Hepatocyte (in vitro differentiated cells): Measurements from ENCODE around the gene DDR1. TPM values are rescaled to one million over a fixed set of nuclear protein-coding genes. Genes with fewer than 3 reads are reported as not detected.
A peak's percentile ranks its signal among the peaks of the same experiment; 100 is the strongest.

ENCODE experiments used
- DNase-seq: peaks from one replicate; pipeline ENCODE4 v3.0.0-alpha.2; 2016; ENCODE audit warnings: low spot score
- H2AFZ ChIP-seq: fragments of 200-600 bp; sonication (generic); 2 replicates; pipeline ENCODE4 v1.6.0; 2016; ENCODE audit warnings: antibody characterized with exemption, mild to moderate bottlenecking
- H3K27ac ChIP-seq: fragments of 200-600 bp; sonication (generic); 2 replicates; pipeline ENCODE4 v1.5.1; 2016; ENCODE audit warnings: mild to moderate bottlenecking
- H3K27me3 ChIP-seq: fragments of 200-600 bp; sonication (generic); 2 replicates; pipeline ENCODE4 v1.6.1; 2016
- H3K36me3 ChIP-seq: fragments of 200-600 bp; sonication (generic); replicated peaks from 2 replicates; pipeline ENCODE4 v1.5.1; 2016; ENCODE audit warnings: low read depth; ENCODE audit not compliant: insufficient read depth
- H3K4me1 ChIP-seq: fragments of 200-600 bp; sonication (generic); 2 replicates; pipeline ENCODE4 v1.5.1; 2016; ENCODE audit warnings: mild to moderate bottlenecking, moderate library complexity; ENCODE audit not compliant: insufficient read depth
- H3K4me2 ChIP-seq: fragments of 200-600 bp; sonication (generic); 2 replicates; pipeline ENCODE4 v1.6.0; 2016
- H3K4me3 ChIP-seq: fragments of 200-600 bp; sonication (generic); 2 replicates; pipeline ENCODE4 v1.5.1; 2016; ENCODE audit warnings: mild to moderate bottlenecking
- H3K79me2 ChIP-seq: fragments of 200-600 bp; sonication (generic); 2 replicates; pipeline ENCODE4 v1.6.0; 2017; ENCODE audit warnings: mild to moderate bottlenecking
- H3K9me2 ChIP-seq: fragments of 200-600 bp; sonication (generic); replicated peaks from 2 replicates; pipeline ENCODE4 v1.6.0; 2017; ENCODE audit warnings: mild to moderate bottlenecking; ENCODE audit not compliant: insufficient read depth
- H3K9me3 ChIP-seq: fragments of 200-600 bp; sonication (generic); 2 replicates; pipeline ENCODE4 v1.5.1; 2016; ENCODE audit warnings: low read depth, mild to moderate bottlenecking
- H4K20me1 ChIP-seq: fragments of 200-600 bp; sonication (generic); 2 replicates; pipeline ENCODE4 v1.6.0; 2016; ENCODE audit warnings: mild to moderate bottlenecking; ENCODE audit not compliant: insufficient read depth, poor library complexity, severe bottlenecking
- EZH2 ChIP-seq: fragments of 200-600 bp; sonication (generic); IDR thresholded peaks from 2 replicates; pipeline ENCODE4 v1.6.1; 2016; ENCODE audit warnings: antibody characterized with exemption, mild to moderate bottlenecking, borderline replicate concordance
- EZH2phosphoT487 ChIP-seq: fragments of 200-600 bp; sonication (generic); IDR thresholded peaks from one replicate; pipeline ENCODE4 v1.6.1; 2018; ENCODE audit warnings: antibody characterized with exemption, mild to moderate bottlenecking, low read depth, moderate library complexity; ENCODE audit not compliant: unreplicated experiment, severe bottlenecking
- WGBS: methylation state at CpG from one replicate; pipeline ENCODE4 v1.1.6; 2016; ENCODE audit warnings: low lambda C conversion rate; ENCODE audit errors: missing lambda C conversion rate; 5-methylcytosine and 5-hydroxymethylcytosine counted together
- polyA plus RNA-seq: library from polyadenylated mRNA; unstranded; fragments of >200 nt; fragmentation: Nextera tagmentation; extraction: Ambion mirVana; gene quantifications from 2 replicates; pipeline ENCODE4 v1.2.1, GENCODE V29; 2016
- total RNA-seq: library from RNA; depleted of rRNA; stranded (reverse); fragments of >200 nt; gene quantifications from 2 replicates; pipeline ENCODE4 v1.2.3, GENCODE V29; 2014
- TF ChIP-seq, protein P1 (sequence below): fragments of 200-600 bp; sonication (generic); IDR thresholded peaks from 2 replicates; pipeline ENCODE4 v1.5.1; 2016; ENCODE audit warnings: antibody characterized with exemption, mild to moderate bottlenecking; ENCODE audit not compliant: poor library complexity

The DDR1 gene
- total and polyA plus RNA-seq, 2 experiments from 2014 or later, result 94.4 TPM

DNA sequence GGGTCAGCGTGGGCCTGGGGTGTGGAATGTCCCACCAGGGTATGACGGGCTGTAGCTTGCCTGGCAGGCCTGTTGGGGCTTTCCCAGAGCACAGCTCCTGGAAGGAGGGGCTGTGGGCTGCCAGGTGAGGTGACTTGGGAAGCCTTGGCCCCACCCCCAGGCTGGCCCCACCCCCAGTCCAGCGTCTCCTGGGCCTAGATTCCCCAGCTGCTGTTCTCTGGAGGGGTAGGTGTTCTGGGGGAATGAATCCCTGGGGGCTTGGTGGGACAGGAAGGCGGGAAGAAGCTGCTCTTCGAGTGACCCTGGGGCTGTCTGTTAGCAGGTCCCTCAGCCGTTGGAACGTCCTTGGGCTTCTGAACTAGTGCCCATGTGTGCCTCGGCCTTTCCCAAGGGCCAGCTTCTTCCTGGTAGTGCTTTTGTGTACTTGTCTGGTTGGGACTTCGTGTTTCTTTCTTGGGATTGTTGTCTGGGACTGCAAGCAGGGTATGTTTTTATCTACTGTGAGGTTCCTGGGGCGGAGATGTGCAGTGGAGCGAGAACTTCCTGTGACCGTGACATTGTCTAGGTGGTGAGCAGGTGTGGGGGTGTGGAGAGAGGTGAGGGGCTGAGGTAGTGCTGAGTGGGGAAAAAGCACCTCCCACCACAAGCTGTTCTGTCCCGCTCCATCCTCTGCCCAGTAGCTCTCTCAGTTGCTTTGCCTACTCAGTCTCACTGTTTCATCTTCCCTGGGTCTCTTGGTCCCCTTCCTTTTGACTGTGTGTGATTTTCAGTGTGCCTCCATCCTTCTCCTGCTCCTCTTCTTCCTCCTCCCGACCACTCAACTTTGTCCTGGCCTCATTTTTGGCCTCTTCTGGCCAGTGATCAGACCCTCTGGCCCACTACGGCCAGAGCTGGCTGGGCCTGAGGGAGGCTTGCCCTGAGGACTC, 1.3 kb upstream of the DDR1 start:
- Histone ChIP-seq H3K27me3 (no peaks in the 10 kb centered on the region), H3K9me3 (no peaks in the 10 kb centered on the region), H3K4me2 (peak overlapping the region; percentile 95), H4K20me1 (peaks cover 12% of the 10 kb centered on the region), H2AFZ (no peak overlapping the region), H3K27ac (peak overlapping the region; percentile 100), H3K9me2 (no peaks in the 10 kb centered on the region), H3K4me3 (peak overlapping the region; percentile 91), H3K36me3 (no peaks in the 10 kb centered on the region), H3K4me1 (peaks cover 53% of the 10 kb centered on the region), H3K79me2 (peaks cover 33% of the 10 kb centered on the region)
- TF ChIP-seq EZH2 (no peak), EZH2phosphoT487 (no peak)
- TF ChIP-seq, protein P1, sequence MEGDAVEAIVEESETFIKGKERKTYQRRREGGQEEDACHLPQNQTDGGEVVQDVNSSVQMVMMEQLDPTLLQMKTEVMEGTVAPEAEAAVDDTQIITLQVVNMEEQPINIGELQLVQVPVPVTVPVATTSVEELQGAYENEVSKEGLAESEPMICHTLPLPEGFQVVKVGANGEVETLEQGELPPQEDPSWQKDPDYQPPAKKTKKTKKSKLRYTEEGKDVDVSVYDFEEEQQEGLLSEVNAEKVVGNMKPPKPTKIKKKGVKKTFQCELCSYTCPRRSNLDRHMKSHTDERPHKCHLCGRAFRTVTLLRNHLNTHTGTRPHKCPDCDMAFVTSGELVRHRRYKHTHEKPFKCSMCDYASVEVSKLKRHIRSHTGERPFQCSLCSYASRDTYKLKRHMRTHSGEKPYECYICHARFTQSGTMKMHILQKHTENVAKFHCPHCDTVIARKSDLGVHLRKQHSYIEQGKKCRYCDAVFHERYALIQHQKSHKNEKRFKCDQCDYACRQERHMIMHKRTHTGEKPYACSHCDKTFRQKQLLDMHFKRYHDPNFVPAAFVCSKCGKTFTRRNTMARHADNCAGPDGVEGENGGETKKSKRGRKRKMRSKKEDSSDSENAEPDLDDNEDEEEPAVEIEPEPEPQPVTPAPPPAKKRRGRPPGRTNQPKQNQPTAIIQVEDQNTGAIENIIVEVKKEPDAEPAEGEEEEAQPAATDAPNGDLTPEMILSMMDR, result no peak
- DNase-seq, result peak; percentile 90
- WGBS, result 30% methylated on average over 14 of the region's 15 CpGs

DNA sequence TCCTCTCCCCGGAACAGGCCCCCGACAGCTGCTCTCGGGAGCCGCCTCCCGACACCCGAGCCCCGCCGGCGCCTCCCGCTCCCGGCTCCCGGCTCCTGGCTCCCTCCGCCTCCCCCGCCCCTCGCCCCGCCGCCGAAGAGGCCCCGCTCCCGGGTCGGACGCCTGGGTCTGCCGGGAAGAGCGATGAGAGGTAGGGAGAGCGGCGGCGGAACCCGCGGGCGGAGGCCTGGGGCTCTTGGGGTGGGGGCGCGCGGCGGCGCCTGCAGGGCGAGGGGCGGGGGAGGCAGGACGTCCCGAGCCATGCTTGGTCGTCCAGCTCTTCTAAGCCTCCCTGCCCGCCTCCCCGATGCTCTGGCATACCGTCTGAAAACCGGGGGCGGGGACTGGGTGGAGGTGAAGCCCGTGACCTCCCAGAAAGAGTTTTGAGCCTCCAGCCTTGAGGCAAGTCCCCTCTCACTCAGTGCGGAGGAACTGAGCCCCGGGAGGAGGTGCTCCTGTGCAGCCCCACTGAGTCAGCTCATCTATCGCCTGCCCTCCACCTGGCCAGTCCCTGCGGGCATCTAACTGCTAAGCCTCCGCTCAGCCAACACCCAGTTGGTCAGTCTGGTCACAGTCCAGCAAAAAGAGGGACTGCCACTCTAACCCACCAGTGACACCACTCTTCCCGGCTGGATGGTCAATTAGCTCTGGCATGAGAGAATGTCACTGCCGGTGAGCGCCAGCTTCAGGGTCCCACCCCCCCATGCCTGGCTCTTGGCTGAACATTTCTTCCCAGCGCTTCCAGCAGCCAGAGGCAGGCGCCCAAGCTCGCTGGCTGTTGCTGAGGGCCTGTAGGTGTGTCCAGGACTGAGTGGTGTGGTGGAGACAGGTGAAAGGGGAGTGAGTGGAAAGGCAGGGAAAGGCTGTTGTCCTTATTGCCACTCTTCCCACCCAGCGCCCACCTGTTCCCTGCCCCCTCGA, 482 bp downstream of the DDR1 start:
- WGBS, result 5% methylated on average over 33 of the region's 59 CpGs

DNA sequence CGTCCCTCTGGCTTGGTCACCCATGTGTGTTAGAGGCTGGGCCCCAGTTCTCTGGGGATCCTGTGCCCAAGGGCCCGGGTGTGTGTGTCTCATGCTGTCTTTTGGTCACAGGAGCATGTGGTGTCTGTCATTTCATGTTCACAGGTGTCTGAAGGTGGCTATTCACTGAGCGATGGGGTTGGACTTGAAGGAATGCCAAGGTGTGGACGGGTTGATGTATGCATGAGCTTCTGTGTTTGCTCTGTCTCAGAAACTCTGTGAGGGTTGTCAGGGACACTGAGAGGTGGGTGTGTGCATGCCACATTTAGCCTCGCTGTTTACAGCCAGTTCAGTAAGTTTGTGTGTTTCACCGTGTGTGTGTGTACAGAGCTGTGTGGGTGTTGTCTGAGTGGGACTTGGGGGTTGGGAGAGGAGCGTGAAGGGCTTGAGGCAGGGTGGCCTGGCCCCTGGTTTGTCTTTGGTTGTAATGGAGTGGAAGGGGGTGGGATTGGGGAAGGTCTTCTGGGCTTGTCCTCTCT, 1.2 kb downstream of the DDR1 start:
- Histone ChIP-seq H3K79me2 (peaks cover 58% of the 10 kb centered on the region), H3K4me2 (peak overlapping the region; percentile 95), H4K20me1 (peaks cover 35% of the 10 kb centered on the region), H2AFZ (no peak overlapping the region), H3K4me3 (peak overlapping the region; percentile 91), H3K36me3 (no peaks in the 10 kb centered on the region), H3K9me3 (no peaks in the 10 kb centered on the region), H3K9me2 (no peaks in the 10 kb centered on the region), H3K27me3 (no peaks in the 10 kb centered on the region), H3K27ac (peak overlapping the region; percentile 100), H3K4me1 (peaks cover 48% of the 10 kb centered on the region)
- no peak for TF ChIP-seq EZH2
- TF ChIP-seq EZH2phosphoT487, result no peak
- TF ChIP-seq, protein P1, result no peak
- DNase-seq, result peak; percentile 77
- 8% methylated on average over 7 of the region's 7 CpGs for WGBS

More for the DNA sequence above, 482 bp downstream of the DDR1 start:
- peaks cover 51% of the 10 kb centered on the region for H3K4me1 ChIP-seq
- H3K79me2 ChIP-seq, result peaks cover 51% of the 10 kb centered on the region
- no peaks in the 10 kb centered on the region for H3K27me3 ChIP-seq
- H3K4me3 ChIP-seq, result peak overlapping the region; percentile 91
- H2AFZ ChIP-seq, result peak overlapping the region; percentile 7
- TF ChIP-seq EZH2phosphoT487 (no peak), EZH2 (no peak)
- TF ChIP-seq, protein P1, result no peak
- H3K27ac ChIP-seq, result peak overlapping the region; percentile 100
- no peaks in the 10 kb centered on the region for H3K9me2 ChIP-seq
- peak; percentile 70 for DNase-seq
- H4K20me1 ChIP-seq, result peaks cover 28% of the 10 kb centered on the region
- H3K36me3 ChIP-seq, result no peaks in the 10 kb centered on the region
- H3K9me3 ChIP-seq, result no peaks in the 10 kb centered on the region
- peak overlapping the region; percentile 95 for H3K4me2 ChIP-seq
